GM19025 (cell line): ENCODE measurements around the gene PI4KA.

Experiments used
- ATAC-seq: cut with Tn5 transposase; IDR thresholded peaks from one replicate; pipeline ENCODE4 v1.9.1; 2021; ENCODE audit warnings: mild to moderate bottlenecking, low read depth, moderate library complexity; ENCODE audit not compliant: unreplicated experiment

The PI4KA gene

GRCh38 chr22:20819471-20819870 lies 39.1 kb downstream of the PI4KA start:
- no peak for ATAC-seq

- ATAC-seq: no peak
These were observed 40.1 kb downstream of the PI4KA start for GRCh38 chr22:20818471-20818870.

- no peak for ATAC-seq
These were observed 42.1 kb downstream of the PI4KA start for GRCh38 chr22:20816559-20816958.

GRCh38 chr22:20815477-20816050 lies 43.0 kb downstream of the PI4KA start:
- ATAC-seq: no peak

GRCh38 chr22:20814221-20814808 lies 44.3 kb downstream of the PI4KA start:
- no peak for ATAC-seq

- no peak for ATAC-seq
These were observed 45.6 kb downstream of the PI4KA start for GRCh38 chr22:20813056-20813455.

- ATAC-seq: no peak
These were observed 46.5 kb downstream of the PI4KA start for GRCh38 chr22:20811971-20812660.

GRCh38 chr22:20811171-20811570 lies 47.4 kb downstream of the PI4KA start:
- no peak for ATAC-seq

GRCh38 chr22:20810645-20811044 lies 48.0 kb downstream of the PI4KA start:
- ATAC-seq: no peak

GRCh38 chr22:20809538-20810185 lies 48.9 kb downstream of the PI4KA start:
- ATAC-seq: no peak

GRCh38 chr22:20808844-20809243 lies 49.8 kb downstream of the PI4KA start:
- ATAC-seq: no peak

- ATAC-seq: no peak
These were observed 51.3 kb downstream of the PI4KA start for GRCh38 chr22:20807315-20807752.

- no peak for ATAC-seq
These were observed 52.6 kb downstream of the PI4KA start for GRCh38 chr22:20805972-20806471.

GRCh38 chr22:20804650-20805049 lies 54.0 kb downstream of the PI4KA start:
- no peak for ATAC-seq

- no peak for ATAC-seq
These were observed 54.8 kb downstream of the PI4KA start for GRCh38 chr22:20803696-20804324.

- ATAC-seq: no peak
These were observed 55.6 kb downstream of the PI4KA start for GRCh38 chr22:20802922-20803553.

GRCh38 chr22:20802452-20802851 lies 56.2 kb downstream of the PI4KA start:
- no peak for ATAC-seq

GRCh38 chr22:20799449-20799848 lies 59.2 kb downstream of the PI4KA start:
- no peak for ATAC-seq

GRCh38 chr22:20798974-20799373 lies 59.6 kb downstream of the PI4KA start:
- ATAC-seq: no peak

GRCh38 chr22:20798218-20798617 lies 60.4 kb downstream of the PI4KA start:
- ATAC-seq: no peak
